GM12878 (cell line): ENCODE measurements around the gene ARHGEF16. TPM values are rescaled to one million over a fixed set of nuclear protein-coding genes. Genes with fewer than 3 reads are reported as not detected.

Experiments used
- ATAC-seq: fragments of 200-7000 bp; cut with Tn5 transposase; 3 replicates; pipeline ENCODE4 v1.9.1; 2020; ENCODE audit warnings: mild to moderate bottlenecking, moderate library complexity
- BruUV-seq: library from RNA; stranded (reverse); fragments of 400-500 nt; replicated peaks from 2 replicates; lab custom pipeline; 2021; lab: Mats Ljungman, UMichigan
- CTCF ChIA-PET: fragments of 300-600 bp; sonication (Branson Sonifier 250); formaldehyde crosslinking; extraction: SDS; loops from one replicate; lab custom pipeline; 2021; ENCODE audit warnings: inconsistent platforms; lab: Yijun Ruan, JAX
- POLR2A ChIA-PET: fragments of 350-600 bp; formaldehyde crosslinking; extraction: SDS; loops from one replicate; lab custom pipeline; 2021; ENCODE audit warnings: inconsistent platforms; lab: Charles Lee
- RAD21 ChIA-PET: fragments of 300-600 bp; sonication (Branson Sonifier 250); formaldehyde crosslinking; loops from one replicate; lab custom pipeline; 2023; ENCODE audit warnings: antibody characterized with exemption; ENCODE audit not compliant: unreplicated experiment; lab: Charles Lee
- SMC1A ChIA-PET: fragments of 300-600 bp; sonication (Branson Sonifier 250); formaldehyde crosslinking; loops from one replicate; lab custom pipeline; 2023; ENCODE audit not compliant: unreplicated experiment, uncharacterized antibody; lab: Charles Lee
- DNase-seq: peaks from one replicate; pipeline ENCODE4 v3.0.0-alpha.2; 2011; ENCODE audit warnings: low read depth, low spot score
- FAIRE-seq: peaks from 3 replicates; lab custom pipeline; 2011; peaks lifted over from hg19 to GRCh38; lab: Jason Lieb, UNC
- H2AFZ ChIP-seq: 2 replicates; pipeline ENCODE4 v1.6.0; 2011; ENCODE audit warnings: low read depth, low read length, control low read depth; ENCODE audit not compliant: control insufficient read depth
- H3K27ac ChIP-seq: 2 replicates; pipeline ENCODE4 v1.5.1; 2011; ENCODE audit warnings: control low read depth; ENCODE audit not compliant: control insufficient read depth, insufficient read depth
- H3K27me3 ChIP-seq, 2 experiments: replicated peaks in 1 of 2; 2 replicates each; pipeline versions ENCODE4 v1.6.0 to v1.6.1; 2011; ENCODE audit warnings: low read length in 1 of 2; ENCODE audit not compliant: control insufficient read depth in 2 of 2, insufficient read depth in 2 of 2
- H3K36me3 ChIP-seq, 2 experiments: 2 replicates each; pipeline ENCODE4 v1.5.1; 2011; ENCODE audit warnings: low read length in 1 of 2; ENCODE audit not compliant: control insufficient read depth in 2 of 2, insufficient read depth in 2 of 2
- H3K4me1 ChIP-seq: 2 replicates; pipeline ENCODE4 v1.6.1; 2011; ENCODE audit warnings: mild to moderate bottlenecking, low read length, moderate library complexity, mixed read lengths; ENCODE audit not compliant: control insufficient read depth, insufficient read depth
- H3K4me2 ChIP-seq: 2 replicates; pipeline ENCODE4 v1.6.0; 2011; ENCODE audit warnings: control low read depth; ENCODE audit not compliant: control insufficient read depth, insufficient read depth
- H3K4me3 ChIP-seq: fragments of 200-600 bp; sonication (generic); 2 replicates; pipeline ENCODE4 v1.5.1; 2016
- H3K79me2 ChIP-seq: 2 replicates; pipeline ENCODE4 v1.6.0; 2011; ENCODE audit warnings: low read length; ENCODE audit not compliant: control insufficient read depth, insufficient read depth
- H3K9ac ChIP-seq: 2 replicates; pipeline ENCODE4 v1.8.0; 2011; ENCODE audit warnings: low read length, control low read depth, mixed read lengths; ENCODE audit not compliant: control insufficient read depth, insufficient read depth
- H3K9me3 ChIP-seq: replicated peaks from 3 replicates; pipeline ENCODE4 v1.5.1; 2011; ENCODE audit warnings: mild to moderate bottlenecking, low read length; ENCODE audit not compliant: control insufficient read depth, insufficient read depth
- H4K20me1 ChIP-seq: 2 replicates; pipeline ENCODE4 v1.6.0; 2011; ENCODE audit not compliant: control insufficient read depth, insufficient read depth
- CBFB ChIP-seq: IDR thresholded peaks from 2 replicates; pipeline ENCODE4 v1.6.1; 2016; ENCODE audit warnings: antibody characterized with exemption, low read depth
- CBX5 ChIP-seq: sonication (generic); IDR thresholded peaks from 2 replicates; pipeline ENCODE4 v1.6.1; 2016; ENCODE audit warnings: low read depth, moderate library complexity, mild to moderate bottlenecking, inconsistent platforms
- CHD2 ChIP-seq: IDR thresholded peaks from 2 replicates; pipeline ENCODE4 v1.6.1; 2011; ENCODE audit warnings: low read depth, low read length, improper control_type of control experiment, borderline replicate concordance
- E4F1 ChIP-seq: fragments of 450-650 bp; IDR thresholded peaks from 2 replicates; pipeline ENCODE4 v1.6.1; 2018; ENCODE audit warnings: borderline replicate concordance, mild to moderate bottlenecking; ENCODE audit not compliant: partially characterized antibody
- HDAC6 ChIP-seq: fragments of 200-600 bp; sonication (generic); IDR thresholded peaks from one replicate; pipeline ENCODE4 v1.8.0; 2017; ENCODE audit warnings: antibody characterized with exemption; ENCODE audit not compliant: unreplicated experiment
- IRF5 ChIP-seq: fragments of 450-650 bp; IDR thresholded peaks from 2 replicates; pipeline ENCODE4 v1.6.1; 2017; ENCODE audit warnings: borderline replicate concordance
- POLR2AphosphoS2 ChIP-seq: IDR thresholded peaks from 2 replicates; pipeline ENCODE4 v1.6.1; 2011; ENCODE audit warnings: low read depth, mild to moderate bottlenecking, low read length, improper control_type of control experiment, moderate library complexity
- SMAD5 ChIP-seq: IDR thresholded peaks from 2 replicates; pipeline ENCODE4 v1.6.1; 2016; ENCODE audit warnings: antibody characterized with exemption, low read depth
- ZNF24 ChIP-seq: fragments of 450-650 bp; IDR thresholded peaks from 2 replicates; pipeline ENCODE4 v1.6.1; 2017; ENCODE audit warnings: antibody characterized with exemption, mild to moderate bottlenecking
- WGBS: methylation state at CpG from one replicate; pipeline ENCODE4 v1.1.6; 2016; ENCODE audit warnings: low lambda C conversion rate; ENCODE audit not compliant: insufficient replicate concordance, insufficient coverage; ENCODE audit errors: missing lambda C conversion rate; 5-methylcytosine and 5-hydroxymethylcytosine counted together
- in situ Hi-C: fragments of 300-500 bp; cut with MboI; formaldehyde crosslinking; loops from 9 replicates; pipeline ENCODE4 v1.14.3; 2018; ENCODE audit warnings: mixed read lengths
- intact Hi-C: fragments of 100-400 bp; cut with micrococcal nuclease; formaldehyde crosslinking; loops from one replicate; pipeline ENCODE4 v1.14.2; 2022; ENCODE audit not compliant: unreplicated experiment
- polyA plus RNA-seq, 11 experiments: library from polyadenylated mRNA; depleted of rRNA in 4 of 11; unstranded in 6 of 11; stranded (reverse) in 5 of 11; fragments of >200 nt; fragmentation: Nextera tagmentation in 4 of 11; fragmentation: Illumina TruSeq in 1 of 11; extraction: Ambion mirVana in 4 of 11; extraction: Trizol in 1 of 11; gene quantifications; 1 replicate in 1 of 11; 2 replicates in 10 of 11; pipeline versions ENCODE4 v1.2.1 to v1.2.3, GENCODE V29; 2011 to 2016; ENCODE audit warnings: inconsistent platforms in 2 of 11, missing spikeins in 2 of 11, low read depth in 1 of 11
- total RNA-seq, 4 experiments: library from RNA; depleted of rRNA in 3 of 4; stranded (reverse); fragments of >200 nt in 3 of 4; fragmentation: Illumina TruSeq in 1 of 4; extraction: Trizol in 1 of 4; gene quantifications; 2 replicates each; pipeline versions ENCODE4 v1.2.1 to v1.2.3, GENCODE V29; 2013 to 2021
- TF ChIP-seq, protein P1 (sequence below): fragments of 150-350 bp; IDR thresholded peaks from 2 replicates; pipeline ENCODE4 v1.6.1; 2016; ENCODE audit warnings: low read depth, low read length

The ARHGEF16 gene
- total and polyA plus RNA-seq, 10 of the 15 experiments (the other 5 are each of a cell fraction or from before 2014, with no cell fraction given), result not detected

- Histone ChIP-seq H3K27me3 (peaks cover 0 to 4% of the 10 kb centered on the region in 2 experiments; a peak in 2 of 4 replicates), H3K4me2 (no peak overlapping the region), H3K79me2 (no peaks in the 10 kb centered on the region), H4K20me1 (no peaks in the 10 kb centered on the region), H3K4me1 (no peaks in the 10 kb centered on the region), H3K36me3 (no peaks in the 10 kb centered on the region), H3K9ac (no peak overlapping the region), H3K27ac (no peak overlapping the region), H3K4me3 (no peak overlapping the region), H2AFZ (no peak overlapping the region), H3K9me3 (no peaks in the 10 kb centered on the region)
- BruUV-seq, result no TSS peak
- intact Hi-C loops, result no loop called here
- CTCF ChIA-PET, result no interaction called here
- POLR2A ChIA-PET, result no interaction called here
- TF ChIP-seq CBX5 (no peak), ZNF24 (no peak)
- TF ChIP-seq, protein P1, sequence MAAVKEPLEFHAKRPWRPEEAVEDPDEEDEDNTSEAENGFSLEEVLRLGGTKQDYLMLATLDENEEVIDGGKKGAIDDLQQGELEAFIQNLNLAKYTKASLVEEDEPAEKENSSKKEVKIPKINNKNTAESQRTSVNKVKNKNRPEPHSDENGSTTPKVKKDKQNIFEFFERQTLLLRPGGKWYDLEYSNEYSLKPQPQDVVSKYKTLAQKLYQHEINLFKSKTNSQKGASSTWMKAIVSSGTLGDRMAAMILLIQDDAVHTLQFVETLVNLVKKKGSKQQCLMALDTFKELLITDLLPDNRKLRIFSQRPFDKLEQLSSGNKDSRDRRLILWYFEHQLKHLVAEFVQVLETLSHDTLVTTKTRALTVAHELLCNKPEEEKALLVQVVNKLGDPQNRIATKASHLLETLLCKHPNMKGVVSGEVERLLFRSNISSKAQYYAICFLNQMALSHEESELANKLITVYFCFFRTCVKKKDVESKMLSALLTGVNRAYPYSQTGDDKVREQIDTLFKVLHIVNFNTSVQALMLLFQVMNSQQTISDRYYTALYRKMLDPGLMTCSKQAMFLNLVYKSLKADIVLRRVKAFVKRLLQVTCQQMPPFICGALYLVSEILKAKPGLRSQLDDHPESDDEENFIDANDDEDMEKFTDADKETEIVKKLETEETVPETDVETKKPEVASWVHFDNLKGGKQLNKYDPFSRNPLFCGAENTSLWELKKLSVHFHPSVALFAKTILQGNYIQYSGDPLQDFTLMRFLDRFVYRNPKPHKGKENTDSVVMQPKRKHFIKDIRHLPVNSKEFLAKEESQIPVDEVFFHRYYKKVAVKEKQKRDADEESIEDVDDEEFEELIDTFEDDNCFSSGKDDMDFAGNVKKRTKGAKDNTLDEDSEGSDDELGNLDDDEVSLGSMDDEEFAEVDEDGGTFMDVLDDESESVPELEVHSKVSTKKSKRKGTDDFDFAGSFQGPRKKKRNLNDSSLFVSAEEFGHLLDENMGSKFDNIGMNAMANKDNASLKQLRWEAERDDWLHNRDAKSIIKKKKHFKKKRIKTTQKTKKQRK, result no peak
- in situ Hi-C loops, result no loop called here
- DNase-seq (no peak), ATAC-seq (no peak), FAIRE-seq (no peak)
- RAD21 ChIA-PET, result no interaction called here
- SMC1A ChIA-PET, result no interaction called here
- 44% methylated on average over 7 of the region's 7 CpGs for WGBS
Observed at GRCh38 chr1:3443807-3444206, 10.7 kb upstream of the ARHGEF16 start.

DNA sequence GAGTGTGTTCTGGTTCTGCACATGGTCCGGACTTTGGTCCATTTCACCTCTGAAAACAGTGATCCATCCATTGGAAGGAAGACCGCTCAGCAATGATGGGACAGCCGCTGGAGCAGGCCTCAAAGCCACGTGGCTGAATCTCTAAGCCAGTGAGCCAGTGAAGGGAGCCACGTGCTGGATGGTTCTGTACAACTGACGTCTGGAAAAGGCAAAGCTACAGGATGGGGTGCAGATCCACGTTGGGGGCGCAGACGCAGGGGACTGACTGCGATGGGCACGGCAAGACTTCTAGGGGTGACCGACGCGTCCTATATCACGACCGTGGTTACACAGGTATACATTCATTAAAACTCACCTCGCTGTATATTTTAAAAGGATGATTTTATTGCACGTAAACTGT is 10.2 kb upstream of the ARHGEF16 start:
- Histone ChIP-seq H3K9ac (no peak overlapping the region), H3K4me1 (no peaks in the 10 kb centered on the region), H3K27me3 (peaks cover 0 to 4% of the 10 kb centered on the region in 2 experiments; a peak in 2 of 4 replicates), H3K36me3 (no peaks in the 10 kb centered on the region), H4K20me1 (no peaks in the 10 kb centered on the region), H2AFZ (no peak overlapping the region), H3K4me3 (no peak overlapping the region), H3K4me2 (no peak overlapping the region), H3K27ac (no peak overlapping the region), H3K9me3 (no peaks in the 10 kb centered on the region), H3K79me2 (no peaks in the 10 kb centered on the region)
- FAIRE-seq (no peak), ATAC-seq (no peak), DNase-seq (no peak)
- ChIA-PET RAD21 (no interaction called here), POLR2A (no interaction called here), SMC1A (no interaction called here), CTCF (no interaction called here)
- intact Hi-C loops (no loop called here), in situ Hi-C loops (no loop called here)
- WGBS, result 54% methylated on average over 18 of the region's 18 CpGs
- no TSS peak for BruUV-seq
- TF ChIP-seq E4F1 (no peak), CBFB (no peak), IRF5 (no peak), HDAC6 (no peak), CHD2 (no peak), POLR2AphosphoS2 (no peak), SMAD5 (no peak)
